A204.1 (cell line): Measurements from ENCODE around the gene CLIC4.

Experiments
- FAIRE-seq: peaks from 2 replicates; lab custom pipeline; 2012; peaks lifted over from hg19 to GRCh38; lab: Jason Lieb, UNC

The CLIC4 gene

DNA sequence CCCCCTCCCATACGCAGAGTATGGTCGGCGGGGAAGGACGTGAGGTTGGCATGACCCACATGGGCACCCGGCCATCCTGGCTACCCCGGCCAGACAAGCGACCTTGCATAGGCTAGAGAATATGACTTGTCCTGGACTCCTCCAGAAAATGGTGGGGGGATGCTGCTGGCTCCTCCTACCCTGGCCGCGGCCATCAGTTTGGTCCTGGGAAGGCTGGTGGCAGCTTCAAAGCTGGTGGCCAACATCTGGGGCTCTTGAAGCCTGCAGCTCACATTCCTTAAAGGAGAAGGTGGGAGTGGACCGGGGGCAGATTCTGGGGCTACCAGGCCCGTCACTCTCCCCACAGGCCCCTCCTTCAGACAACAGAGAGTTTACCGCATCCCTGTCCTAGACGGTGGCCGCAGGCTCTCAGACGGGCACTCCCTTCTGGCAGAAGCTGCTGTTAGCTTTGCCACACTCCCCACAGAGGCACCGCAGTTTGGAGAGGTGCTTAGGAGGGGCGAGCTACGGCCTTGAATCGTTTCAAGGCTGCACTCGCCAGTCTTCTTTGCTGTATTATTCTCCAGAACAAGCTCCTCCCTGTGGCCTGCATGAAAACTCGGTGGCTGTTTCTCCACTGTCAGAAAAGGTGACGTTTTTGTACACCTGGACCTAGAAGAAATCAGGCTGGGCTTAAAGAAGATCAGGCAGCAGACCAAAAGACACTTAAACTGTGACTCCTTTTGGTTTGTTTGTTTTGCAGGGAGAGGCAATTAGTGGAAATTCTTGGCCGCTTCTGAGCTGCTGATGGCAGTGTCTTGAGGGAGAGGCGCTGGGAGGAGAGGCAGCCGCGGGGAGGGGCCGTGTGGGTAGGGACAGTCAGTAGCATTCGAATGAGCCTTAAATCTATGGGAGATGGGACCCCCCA, 116.8 kb downstream of the CLIC4 start:
- FAIRE-seq: no peak

DNA sequence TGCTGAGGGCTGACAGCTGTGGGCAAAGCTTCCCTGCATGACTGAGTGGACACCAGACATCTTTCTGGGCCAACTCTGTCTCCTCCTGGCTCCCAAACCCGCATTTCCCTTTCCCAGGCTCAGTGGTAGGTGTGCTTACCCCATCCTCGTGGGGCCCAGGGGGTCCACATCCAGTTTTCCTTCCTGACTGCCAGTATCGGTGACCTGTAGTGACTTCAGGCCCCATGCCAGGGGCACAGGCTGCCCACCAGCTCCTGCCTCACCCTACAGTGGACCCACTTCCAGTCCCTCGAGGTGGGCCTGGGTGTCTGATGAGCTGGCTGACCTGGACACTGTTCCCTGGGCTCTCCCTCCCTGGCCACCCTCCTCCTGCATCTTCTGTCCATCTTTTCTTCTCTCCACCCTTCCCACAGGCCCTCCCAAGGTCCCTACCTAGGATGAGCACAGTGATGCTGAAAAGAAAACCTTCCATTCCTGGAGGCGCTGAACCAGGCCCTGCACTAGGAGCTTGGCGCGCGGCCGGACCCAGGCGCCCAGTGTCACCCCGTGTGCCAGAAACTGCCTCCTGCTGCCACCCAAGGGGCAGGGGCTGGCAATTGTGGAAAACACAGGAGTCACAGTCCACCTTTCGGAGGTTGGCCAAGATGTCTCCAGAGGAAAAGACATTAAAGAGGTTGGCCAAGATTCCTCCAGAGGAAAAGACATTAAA, 117.7 kb downstream of the CLIC4 start:
- FAIRE-seq: no peak

DNA sequence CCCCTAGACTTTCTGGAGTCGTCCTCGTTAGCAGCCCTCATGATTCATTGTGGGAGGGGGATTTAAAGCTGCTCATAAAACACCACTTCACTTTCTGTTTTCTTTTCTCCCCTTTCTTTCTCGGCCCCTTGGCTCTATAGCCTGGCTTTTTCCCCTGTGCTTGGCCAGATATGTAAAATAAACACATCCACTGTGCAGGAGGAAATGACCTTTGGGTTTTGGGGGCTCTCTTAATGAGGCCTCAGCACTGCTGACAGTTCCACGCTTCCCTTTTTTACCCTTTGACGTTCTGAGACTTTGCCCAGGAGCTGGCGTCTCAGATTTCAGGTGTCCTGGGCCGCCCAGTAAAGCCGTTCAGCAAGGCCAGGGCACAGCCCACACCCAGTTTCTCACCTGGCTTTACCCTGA, 119.1 kb downstream of the CLIC4 start:
- FAIRE-seq: no peak

GRCh38 chr1:24865168-24865567, 119.9 kb downstream of the CLIC4 start:
- no peak for FAIRE-seq

DNA sequence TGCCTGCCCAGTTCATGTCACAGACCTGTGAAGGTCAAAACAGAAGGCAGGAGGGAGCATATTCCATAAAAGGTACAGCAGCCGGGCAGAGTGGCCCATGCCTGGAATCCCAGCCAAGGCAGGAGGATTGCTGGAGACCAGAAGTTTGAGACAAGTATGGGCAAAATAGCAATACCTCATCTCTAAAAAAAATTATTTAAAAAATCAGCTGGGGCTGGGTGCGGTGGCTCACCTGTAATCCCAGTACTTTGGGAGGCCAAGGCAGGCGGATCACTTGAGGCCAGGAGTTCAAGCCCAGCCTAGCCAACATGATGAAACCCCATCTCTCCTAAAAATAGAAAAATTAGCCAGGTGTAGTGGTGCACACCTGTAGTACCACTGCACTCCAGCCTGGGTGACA, 120.3 kb downstream of the CLIC4 start:
- FAIRE-seq: no peak

DNA sequence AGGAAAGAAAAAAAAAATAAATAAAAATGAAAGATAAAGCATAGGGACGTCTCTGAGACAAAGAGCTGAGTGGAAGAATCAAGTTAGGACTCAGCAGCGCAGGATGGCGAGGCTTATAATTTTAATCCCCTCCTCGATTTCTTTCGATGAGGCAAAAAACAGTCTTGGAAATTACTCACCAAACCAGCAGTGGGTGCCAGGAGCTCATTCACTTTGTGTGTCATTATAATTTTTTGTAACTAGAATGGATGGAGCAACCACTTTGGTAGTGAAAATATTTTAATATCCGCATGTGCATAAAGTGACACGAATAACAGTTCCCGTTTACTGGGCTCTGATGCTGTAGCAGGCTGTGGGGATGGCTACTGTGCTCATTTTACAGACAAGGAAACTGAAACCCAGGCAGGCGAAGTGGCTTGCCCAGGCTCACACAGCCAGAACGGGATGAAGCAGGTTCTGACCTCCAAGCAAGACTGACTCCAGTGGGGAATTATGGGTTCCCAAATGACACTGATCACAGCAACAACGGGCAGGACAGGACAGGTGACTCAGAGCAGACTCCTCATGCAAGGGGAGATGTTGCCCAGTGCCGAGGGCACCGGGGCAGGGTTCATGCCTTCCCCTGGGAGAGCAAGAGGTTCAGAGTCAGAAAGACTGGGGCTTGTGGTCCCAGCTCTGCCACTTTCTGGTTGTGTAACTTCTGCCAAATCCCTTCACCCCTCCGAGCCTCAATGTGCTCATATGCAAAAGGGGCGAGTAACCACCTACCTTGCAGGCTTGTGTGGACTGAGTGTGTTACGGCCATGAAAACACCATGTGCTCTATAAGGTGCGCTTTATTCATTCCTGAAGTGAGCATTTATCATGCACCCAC, 121.2 kb downstream of the CLIC4 start:
- FAIRE-seq: no peak

GRCh38 chr1:24867084-24867870, 122.0 kb downstream of the CLIC4 start:
- FAIRE-seq: no peak

GRCh38 chr1:24868016-24868875, 123.0 kb downstream of the CLIC4 start:
- no peak for FAIRE-seq

- no peak for FAIRE-seq
Measured at GRCh38 chr1:24870551-24871195, 125.4 kb downstream of the CLIC4 start.

DNA sequence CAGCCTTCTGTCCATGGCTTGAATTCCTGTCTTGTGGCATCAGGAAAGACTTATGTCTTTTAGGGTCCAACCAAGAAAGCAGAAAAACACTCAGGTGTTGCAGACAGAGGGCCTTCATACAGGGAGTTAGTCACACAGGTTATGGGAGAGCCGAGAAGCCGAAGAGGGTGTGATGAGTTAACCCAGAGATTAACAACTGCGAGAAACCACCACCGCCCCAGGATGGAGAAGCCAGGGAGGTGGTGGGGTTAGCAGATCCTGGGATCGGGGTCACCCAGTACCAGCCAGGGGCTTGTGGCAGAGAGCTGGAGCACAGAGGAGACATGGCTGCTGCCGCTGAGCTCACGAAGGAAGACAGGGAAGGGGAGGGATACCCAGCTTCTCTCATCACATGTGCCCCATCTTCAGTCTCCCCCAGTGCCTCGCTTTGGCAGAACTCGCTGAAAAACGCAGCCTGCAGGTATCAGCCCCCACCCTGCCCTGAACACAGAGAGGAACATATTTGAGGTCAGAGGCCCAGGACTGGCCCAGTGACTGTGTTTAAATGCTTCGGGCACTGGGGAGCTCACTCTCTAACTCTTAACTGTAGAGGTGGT, 126.2 kb downstream of the CLIC4 start:
- no peak for FAIRE-seq

- no peak for FAIRE-seq
Measured at GRCh38 chr1:24872061-24872850, 127.0 kb downstream of the CLIC4 start.

DNA sequence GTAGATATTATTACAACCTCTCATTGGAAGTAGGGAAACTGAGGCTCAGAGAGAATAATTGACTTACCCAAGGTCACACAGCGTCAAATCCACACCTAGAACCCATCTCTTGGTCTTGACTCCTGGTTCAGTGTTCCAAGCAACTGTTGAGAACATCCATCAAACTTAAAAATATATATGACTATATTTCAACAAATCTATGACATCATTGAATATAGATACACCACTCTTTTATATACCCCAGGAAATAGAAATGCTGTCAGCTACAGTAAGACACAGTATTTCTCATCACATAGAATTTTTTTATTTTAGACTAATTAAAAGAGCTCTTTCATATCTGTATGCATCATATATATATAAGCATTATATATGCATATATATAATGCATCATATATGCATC, 127.9 kb downstream of the CLIC4 start:
- no peak for FAIRE-seq

GRCh38 chr1:24874056-24874455, 128.8 kb downstream of the CLIC4 start:
- no peak for FAIRE-seq

GRCh38 chr1:24874611-24875234, 129.5 kb downstream of the CLIC4 start:
- no peak for FAIRE-seq

GRCh38 chr1:24875257-24875656, 130.0 kb downstream of the CLIC4 start:
- FAIRE-seq: no peak

GRCh38 chr1:24875991-24876506, 130.8 kb downstream of the CLIC4 start:
- no peak for FAIRE-seq

DNA sequence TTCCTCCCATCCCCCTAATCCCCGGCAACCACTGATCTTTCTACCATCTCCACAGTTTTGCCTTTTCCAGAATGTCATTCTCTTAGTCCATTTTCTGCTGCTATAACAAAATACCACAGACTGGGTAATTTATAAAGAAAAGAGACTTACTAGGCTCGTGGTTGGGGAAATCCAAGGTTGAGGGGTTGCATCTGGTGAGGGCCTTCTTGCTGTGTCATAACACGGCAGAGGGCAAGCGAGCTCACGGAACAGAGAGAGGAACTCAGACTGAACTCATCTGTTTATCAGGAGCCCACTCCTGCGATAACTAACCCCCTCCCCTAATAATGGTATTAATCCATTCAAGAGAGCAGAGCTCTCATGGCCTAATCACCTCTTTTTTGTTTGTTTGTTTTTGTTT, 132.8 kb downstream of the CLIC4 start:
- FAIRE-seq: no peak
